Renal cortical epithelial cell (primary cell): ENCODE data around the gene EXT2. TPM values are rescaled to one million over a fixed set of nuclear protein-coding genes. Genes with fewer than 3 reads are reported as not detected.

ENCODE experiments used
- DNase-seq: peaks from one replicate; pipeline ENCODE4 v3.0.0-alpha.2; 2011; ENCODE audit warnings: low read depth
- total RNA-seq: library from RNA; depleted of rRNA; stranded (reverse); fragments of >200 nt; gene quantifications from 2 replicates; pipeline ENCODE4 v1.2.3, GENCODE V29; 2014

The EXT2 gene
- total RNA-seq, 1 donor from 2014 or later = 129 TPM

DNA sequence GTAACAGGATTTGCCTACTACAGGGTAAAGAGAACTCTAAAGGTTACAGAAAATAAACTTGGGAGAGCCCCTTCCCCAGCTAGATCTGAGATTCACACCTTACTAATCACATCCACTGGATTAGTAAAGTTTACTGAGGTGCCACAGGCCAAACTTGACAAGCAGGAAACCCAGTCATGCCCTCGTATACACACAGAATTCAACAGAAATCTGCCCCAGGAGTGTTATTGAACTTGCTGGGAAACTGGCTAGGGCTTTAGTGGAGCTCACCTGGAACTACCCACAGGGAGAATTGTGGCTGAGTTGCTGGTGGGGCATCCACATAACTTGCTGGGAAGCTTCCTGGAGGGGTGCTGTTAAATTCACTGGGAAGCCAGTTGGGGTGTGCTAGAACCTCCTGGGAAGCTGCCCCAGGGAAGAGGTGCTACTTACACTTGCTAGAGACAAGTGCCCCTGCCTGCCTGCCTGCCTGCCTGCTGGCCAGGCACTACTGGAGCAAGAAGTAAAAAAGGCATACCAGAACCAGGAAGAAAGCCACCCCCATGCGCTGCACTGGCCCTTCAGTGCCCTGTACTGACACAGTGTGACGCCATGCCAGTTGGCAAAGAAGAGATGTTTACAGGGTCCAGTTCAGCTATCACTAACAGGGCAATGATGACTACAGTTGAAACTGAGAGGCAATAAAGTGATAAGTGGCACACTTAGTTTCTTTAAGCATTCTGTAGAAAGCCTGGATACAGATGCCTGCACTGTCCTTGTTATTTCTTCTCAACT lies 108.0 kb downstream of the EXT2 start:
- no peak for DNase-seq

DNA sequence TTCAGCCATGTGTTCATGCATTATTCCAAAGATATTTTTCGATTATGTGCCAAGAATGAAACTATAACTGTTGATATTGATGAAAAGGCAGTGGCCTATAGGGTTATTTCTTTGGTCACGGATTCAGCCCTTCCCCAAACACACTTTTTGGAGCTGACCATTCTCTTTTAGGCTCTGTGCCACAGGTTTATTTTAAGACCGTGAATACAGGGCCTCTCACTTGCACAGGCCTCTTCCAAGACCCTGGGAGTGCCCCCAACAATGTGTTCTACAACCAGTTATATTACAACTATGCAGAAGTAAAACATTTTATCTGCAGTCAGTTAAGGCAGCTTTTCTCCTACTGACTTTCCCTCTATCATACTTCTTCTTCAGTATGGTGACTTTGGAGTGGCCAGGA lies 109.9 kb downstream of the EXT2 start:
- DNase-seq = no peak

DNA sequence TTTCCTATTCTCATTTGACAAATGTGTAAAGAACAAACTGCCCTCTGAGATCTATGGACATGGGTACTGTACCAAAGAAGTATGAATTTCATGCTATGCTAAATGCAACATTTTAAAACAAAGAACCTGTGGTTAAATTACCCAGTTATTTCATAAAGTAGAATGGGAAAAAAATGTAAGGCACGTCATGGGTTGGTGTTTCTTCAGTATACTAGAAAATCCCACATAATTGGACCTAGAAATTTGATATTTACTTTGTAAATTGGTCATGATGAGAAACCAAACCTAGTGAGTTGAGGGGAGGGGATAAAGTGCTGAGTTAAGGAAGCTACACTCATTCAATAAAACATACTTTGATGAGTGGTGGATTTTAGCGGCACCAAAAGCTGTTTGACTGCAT lies 110.4 kb downstream of the EXT2 start:
- no peak for DNase-seq

- DNase-seq = no peak
Observed at GRCh38 chr11:44207292-44207691, 111.8 kb downstream of the EXT2 start.

- DNase-seq = no peak
Observed at GRCh38 chr11:44208976-44209603, 113.6 kb downstream of the EXT2 start.

- no peak for DNase-seq
Observed at GRCh38 chr11:44212128-44212527, 116.7 kb downstream of the EXT2 start.

- no peak for DNase-seq
Observed at GRCh38 chr11:44213148-44213547, 117.7 kb downstream of the EXT2 start.

GRCh38 chr11:44217432-44217831 lies 122.0 kb downstream of the EXT2 start:
- DNase-seq = no peak

DNA sequence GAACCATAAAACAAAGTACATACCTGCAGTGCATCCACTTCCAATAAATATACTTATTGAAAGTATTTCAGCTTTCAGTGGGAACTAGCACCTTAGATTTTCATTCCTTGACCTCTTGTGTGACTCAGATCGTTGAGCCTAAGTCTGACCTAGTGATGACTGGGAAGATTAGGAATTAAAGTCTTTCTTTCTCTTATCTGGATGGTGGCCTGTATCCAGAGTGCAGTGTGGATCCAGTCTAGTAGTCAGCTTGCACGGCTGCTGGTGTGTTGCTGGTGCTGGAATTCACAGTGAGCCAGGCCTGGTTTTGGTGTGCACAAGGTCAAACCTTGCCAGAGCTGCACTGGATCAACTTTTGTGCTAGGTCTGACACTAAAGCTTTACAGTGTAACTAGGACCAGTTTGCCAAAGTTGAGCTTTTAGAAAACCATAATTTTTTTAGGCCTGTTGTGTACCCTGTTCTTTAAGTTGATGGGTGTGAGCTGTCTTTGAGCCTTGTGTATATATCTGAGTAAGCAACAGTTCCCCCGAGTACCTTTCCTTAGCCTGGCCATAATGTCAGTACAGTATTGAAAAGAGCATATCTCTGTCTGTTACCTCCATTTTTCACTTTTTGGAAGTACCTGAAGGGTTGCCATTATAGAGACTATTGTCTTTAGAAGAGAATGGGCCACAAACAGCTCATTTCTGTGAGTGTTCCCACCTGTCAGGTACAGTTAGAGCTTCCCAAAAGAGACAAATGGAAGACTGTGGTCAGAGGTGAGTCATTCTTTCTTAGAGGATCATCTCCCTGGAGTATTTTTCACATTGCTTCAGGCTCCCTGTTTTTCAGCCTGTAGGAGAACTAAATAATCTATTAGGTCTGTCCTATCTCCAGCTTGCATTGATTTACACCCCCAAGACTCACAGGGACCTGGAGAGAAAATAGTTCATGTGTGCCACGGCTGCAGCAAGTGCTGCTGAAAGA lies 124.6 kb downstream of the EXT2 start:
- no peak for DNase-seq

- no peak for DNase-seq
Observed at GRCh38 chr11:44221456-44221855, 126.0 kb downstream of the EXT2 start.

DNA sequence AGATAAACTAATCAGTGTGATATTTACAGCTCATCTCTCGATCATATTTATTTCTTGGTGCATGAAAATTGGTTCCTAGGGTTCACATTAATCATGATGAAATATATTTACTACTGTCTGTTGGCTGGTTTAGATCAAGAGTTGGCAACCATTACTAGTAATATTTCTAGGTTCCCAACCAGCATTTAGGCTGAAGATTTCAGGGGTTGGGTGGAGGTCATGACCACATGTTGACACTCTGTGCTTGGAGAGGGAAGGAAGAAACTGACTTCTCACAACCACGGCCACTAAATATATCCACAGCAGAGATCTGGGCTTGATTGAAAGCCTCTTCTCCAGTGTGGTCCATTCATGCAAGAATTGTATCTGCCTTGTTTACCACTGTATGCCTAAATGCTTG lies 126.5 kb downstream of the EXT2 start:
- no peak for DNase-seq

DNA sequence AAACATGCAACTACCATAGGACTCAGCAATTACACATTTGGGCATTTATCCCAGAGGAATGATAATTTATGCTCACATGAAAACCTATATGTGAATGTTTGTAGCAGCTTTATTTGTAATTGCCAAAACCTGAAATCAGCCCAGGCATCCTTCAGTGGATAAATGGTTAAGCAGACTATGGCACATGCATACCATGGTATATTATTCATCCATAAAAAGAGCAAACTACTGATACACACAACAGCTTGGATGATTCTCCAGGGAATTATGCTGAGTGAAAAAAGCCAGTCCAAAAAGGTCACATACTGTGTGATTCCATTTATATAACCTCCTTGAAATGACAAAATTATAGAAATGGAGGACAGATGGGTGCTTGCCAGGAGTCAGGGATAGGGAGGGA lies 127.8 kb downstream of the EXT2 start:
- no peak for DNase-seq

DNA sequence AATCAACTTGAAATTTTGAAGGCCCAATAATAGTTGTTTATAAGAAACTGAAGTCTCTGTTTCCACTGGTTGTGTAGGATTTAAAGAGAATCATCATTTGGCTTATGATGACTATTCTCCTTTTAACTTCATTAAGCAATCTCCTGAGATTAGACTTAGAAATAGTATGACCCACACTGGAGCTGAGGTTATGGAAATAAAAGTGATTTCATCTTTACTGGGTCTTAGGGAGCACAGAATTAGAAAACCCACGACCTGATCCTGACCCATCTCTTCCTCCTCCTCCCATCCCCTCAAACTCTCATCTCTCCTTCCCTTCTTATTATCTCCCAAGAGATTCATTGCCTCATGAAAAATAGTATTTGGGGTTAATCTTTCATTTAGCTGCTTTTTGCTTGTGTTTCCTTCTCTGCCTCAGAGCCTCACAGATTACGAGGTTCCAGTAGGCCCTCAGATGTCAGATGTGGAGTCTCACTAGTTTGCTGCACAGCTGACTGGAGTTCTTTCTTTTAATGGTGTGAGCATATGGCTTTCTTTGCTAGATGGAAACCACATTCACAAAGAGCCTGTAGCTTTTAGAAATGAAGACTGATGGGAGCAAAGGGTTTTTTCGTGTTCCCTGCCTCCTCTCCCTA lies 129.5 kb downstream of the EXT2 start:
- DNase-seq = no peak

DNA sequence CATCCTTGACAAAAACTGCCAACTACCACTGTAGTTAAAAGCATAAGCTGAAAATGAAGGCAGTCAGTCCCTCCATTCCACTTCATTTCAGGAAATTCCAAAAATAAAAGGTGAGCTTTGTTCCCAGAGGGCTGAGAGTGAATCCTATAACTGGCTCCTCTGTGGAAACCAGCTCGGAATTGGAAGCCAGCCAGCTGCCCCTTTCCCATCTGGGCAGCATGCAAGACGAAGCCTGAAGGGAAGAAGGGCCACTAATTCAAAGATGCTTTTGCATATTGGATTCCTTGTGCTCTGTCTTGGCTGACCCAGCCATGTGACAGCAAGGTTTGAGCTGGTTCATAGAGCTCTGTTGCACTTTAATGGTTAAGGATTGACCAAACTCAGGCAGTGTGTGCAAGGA lies 131.0 kb downstream of the EXT2 start:
- no peak for DNase-seq

GRCh38 chr11:44226945-44227344 lies 131.5 kb downstream of the EXT2 start:
- DNase-seq = no peak

DNA sequence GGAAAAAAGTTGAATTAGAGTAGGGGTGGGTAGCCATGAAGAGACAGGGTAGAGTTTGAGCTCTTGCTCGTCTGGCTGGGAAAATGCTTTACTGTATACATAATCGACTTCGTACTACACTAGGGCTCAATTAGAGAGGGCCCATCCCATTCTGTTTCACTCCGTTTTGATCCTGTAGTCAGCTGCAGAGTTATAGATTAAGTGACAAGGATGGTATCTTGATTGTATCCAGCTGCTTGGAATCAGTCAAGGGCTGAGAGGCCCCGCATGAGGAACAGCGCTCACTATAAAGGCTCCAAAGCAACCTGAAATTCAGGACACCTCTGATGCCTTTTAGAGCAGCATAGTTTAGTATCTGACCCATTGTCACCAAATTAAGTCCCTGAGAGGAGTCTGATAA lies 132.9 kb downstream of the EXT2 start:
- no peak for DNase-seq

GRCh38 chr11:44229098-44229497 lies 133.6 kb downstream of the EXT2 start:
- DNase-seq = no peak

- DNase-seq = no peak
Observed at GRCh38 chr11:44229624-44230023, 134.1 kb downstream of the EXT2 start.

- no peak for DNase-seq
Observed at GRCh38 chr11:44235765-44236201, 140.3 kb downstream of the EXT2 start.

DNA sequence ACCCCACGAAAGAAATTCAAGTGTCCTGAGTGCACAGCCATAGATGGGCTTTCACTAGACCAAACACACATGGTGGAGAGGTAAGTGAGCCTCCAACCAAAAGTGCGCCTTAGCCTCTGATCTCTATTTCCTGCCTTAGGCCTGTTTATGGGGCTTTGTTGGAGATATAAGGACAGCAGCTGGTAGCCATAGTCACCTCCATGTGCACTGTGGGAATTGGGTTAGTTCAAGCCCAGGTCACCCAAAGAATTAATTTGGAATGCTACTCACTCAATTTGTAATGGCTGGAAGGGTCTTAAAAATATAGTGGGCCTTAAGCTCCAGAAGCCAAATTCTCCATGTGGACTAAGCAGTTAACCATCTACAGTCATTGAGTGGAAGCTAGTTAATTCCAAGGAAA lies 140.8 kb downstream of the EXT2 start:
- DNase-seq = no peak

- DNase-seq = no peak
Observed at GRCh38 chr11:44237156-44237555, 141.7 kb downstream of the EXT2 start.

DNA sequence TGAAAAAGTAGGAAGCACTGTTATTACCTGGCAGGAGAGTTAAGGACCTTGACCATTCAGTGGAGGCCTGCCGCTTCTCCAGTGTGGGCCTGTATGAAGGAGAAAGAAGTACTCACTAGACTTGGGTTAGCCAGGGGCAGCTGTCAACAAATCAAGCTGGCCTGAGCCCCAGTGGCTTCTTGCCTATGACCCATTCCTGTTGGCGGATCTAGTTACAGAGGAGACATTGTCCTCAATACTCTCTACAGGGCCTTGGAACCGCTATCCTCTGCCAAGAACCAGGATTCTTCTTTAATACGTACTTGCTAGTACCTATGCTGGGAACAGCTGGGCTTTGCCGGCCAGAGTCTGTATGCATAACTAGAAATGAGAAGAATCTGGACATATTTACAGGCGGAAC lies 146.4 kb downstream of the EXT2 start:
- DNase-seq = no peak
